SHP77 treated with DMSO at 0.1 percent for 48 hours (cell line): ENCODE measurements around the gene SDF4.

Source experiments
- DNase-seq: peaks from one replicate; lab custom pipeline; 2025; lab: John Stamatoyannopoulos, UW

Gene SDF4

GRCh38 chr1:1242461-1243265, 10.9 kb upstream of the SDF4 start:
- DNase-seq = no peak

GRCh38 chr1:1241588-1242219, 9.9 kb upstream of the SDF4 start:
- no peak for DNase-seq

GRCh38 chr1:1240822-1241587, 9.2 kb upstream of the SDF4 start:
- no peak for DNase-seq

DNA sequence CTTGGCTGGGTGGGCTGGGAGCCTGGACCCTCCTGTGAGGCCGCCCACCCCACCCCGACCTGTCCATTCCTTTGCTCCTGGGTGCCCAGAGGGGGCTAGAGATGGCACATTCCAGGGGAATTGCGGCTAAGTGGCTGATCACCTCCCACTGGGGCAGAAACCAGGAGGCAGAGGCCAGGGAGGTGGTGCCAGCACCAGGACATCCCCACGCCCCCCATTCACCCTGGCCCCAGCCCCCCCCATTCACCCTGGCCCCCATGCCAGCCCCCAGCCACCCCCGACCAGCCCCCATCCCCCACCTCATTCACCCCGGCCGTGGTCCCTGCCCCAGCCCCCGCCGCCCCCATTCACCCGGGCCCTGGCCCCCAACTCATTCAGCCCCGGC, 8.5 kb upstream of the SDF4 start:
- DNase-seq = no peak

DNA sequence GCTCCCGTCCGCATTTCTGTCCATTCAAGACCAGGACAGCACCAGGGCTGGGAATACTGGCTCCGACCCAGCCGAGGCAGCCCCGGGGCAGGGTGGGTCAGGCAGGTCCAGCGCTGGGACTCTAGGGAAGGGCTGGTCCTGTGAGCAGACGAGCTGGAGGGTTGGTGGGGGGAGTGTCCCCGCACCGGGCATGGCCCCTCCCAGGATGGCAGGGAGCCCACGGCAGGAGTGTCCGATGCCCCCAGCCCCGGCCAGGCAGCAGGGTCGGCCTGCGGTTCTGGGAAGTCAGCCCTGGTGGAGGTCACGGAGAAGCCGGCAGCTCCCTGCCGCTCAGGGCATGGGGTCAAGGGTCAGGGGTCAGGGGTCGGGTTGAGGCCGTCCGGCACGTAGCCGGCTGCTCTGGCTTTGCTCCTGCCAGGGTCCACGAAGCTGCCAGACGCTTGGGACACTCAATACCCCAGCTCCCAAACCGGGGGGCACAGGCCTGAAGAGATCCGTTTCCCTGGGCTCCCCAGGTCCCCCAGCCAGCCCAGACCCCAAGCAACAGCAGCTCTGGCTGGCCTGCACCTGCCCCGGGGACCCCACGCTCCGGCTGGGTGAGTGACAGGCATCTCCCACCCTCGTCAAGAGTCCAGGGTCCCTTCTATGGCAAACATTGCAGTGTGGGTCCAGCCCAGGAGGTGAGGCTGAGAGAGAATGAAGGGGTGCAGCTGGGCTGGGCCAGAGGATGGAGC, 8.0 kb upstream of the SDF4 start:
- no peak for DNase-seq

- DNase-seq = no peak
Measured at GRCh38 chr1:1239227-1239613, 7.4 kb upstream of the SDF4 start.

DNA sequence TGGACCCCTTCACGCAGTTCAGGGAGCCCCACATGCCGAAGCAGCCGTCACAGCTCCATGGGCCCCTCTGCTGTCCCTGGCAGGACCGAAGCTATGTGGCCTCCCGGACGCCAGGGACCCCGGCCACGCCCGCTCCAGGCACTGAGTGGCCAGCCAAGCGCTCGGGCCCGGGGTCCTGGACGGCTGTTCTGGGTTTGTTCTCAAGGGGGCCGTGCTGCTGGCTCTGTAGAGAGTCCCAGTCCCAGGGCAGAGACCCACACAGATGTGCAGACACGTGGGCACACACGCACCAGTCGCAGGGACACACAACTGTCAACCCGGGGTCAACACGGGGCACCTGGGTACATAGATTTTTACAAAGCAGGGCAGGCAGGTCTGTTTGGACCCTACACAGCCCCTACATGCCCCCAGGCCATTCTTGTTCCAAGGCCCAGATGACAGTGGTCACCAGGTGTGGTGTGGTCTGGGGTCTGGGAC, 6.9 kb upstream of the SDF4 start:
- no peak for DNase-seq

GRCh38 chr1:1237874-1238701, 6.3 kb upstream of the SDF4 start:
- no peak for DNase-seq

DNA sequence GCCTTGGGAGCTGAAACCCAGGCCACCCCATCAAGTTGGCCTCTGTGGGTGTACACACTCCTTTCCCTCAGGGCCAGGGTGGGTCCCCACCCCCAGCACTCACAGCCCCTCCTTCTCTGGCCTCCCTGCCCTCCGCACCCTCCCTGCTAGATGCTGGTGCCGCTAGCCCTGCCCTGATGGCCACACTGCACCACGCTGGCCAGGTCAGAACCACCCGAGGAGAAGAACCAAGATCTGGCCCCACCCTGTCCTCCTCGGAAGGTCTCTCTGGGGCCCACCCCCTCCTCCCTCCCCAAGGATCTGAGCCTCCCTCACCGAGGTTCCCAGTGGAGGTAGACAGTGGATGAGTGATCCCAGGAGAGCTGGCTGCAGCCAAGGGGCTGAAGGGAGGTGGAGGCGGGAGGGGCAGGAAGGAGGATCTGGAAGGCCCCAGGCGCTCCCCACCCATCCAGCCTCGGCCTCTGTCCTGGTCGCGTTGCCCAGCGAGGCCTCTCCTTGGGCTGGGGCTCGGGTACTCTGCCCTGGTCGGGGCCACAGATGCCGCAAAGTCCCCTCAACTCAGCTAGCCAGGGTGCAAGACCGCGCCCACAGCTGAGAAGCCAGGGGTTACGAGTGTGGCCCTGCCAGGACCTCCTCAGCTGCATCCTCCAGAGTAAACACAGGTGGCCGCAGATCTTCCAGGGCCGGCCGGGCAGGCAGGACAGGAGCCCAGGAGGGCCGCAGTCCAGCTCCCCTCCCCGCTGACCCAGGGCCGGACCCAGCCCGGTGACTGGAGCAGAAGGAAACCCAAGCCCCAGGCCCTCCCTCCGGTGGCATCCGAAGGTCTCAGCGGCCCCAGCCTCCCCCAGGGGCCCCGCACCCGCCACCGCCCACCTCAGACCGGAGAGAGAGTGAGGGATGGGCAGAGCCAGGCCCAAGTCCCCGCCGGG, 5.4 kb upstream of the SDF4 start:
- no peak for DNase-seq

- no peak for DNase-seq
Measured at GRCh38 chr1:1236176-1236763, 4.5 kb upstream of the SDF4 start.

DNA sequence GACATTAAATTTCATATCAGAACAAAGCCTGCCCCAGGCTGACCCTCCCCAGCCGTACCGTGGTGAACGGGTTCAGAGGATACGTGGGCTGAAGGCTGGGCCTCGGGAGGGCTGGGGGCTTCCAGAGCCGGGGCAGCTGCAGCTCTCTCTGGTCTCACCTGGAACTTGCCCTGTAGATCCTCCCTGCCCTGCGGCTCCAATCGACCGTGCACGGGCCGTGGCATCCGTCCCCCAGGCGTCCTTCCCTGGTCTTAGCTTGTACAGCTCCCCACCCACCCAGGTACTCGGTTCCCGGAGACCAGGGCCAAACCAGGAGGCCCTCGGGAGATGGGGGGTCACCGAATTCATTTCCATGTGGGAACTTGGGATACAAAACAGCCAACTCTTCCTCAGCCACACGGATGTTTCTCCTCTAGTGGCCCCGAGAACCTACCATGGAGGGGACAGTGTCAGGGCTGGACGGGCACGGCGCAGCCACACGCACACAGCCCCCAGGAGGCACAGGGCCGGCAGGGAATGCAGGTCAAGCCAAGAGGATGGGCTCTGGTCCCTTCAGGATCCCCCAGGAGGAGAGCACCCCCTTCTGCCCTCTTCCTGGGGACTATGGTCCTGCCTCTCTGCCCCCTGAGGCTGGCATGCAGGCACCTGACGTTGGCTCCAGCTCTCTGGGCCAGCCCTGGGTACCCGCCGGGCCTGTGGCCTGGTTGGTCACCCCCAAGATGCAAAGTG, 3.4 kb upstream of the SDF4 start:
- DNase-seq = no peak

DNA sequence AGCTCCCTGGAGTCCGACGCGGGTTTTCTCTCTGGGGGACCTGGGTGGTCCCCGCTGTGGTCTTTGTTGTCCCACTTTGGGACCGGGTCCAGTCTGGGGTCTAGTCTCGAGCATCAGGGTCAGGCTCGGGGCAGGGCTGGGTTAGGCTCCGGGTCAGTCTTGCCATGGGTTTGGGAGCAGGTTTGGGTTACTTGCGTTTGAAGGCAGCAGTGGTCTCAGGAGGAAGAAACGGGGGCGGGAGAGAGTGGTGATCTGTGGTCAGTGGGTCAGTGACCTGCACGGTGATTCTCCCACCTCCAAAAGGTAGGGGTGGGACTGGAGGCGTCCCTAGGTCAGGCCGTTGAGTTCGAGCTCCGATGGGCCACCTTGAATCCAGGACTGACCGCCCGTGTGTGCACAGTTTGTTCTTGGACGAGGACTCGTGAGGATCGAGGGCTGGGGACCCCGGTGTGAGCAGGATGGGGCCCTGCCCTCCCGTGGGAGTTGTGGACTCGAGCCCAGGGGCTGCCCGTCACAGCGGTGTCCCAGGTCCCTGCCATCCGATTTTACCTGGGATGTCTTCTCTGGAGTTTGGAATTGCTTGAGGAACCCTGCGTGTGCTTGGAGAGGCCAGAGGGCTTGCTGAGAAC, 2.5 kb upstream of the SDF4 start:
- DNase-seq = no peak

DNA sequence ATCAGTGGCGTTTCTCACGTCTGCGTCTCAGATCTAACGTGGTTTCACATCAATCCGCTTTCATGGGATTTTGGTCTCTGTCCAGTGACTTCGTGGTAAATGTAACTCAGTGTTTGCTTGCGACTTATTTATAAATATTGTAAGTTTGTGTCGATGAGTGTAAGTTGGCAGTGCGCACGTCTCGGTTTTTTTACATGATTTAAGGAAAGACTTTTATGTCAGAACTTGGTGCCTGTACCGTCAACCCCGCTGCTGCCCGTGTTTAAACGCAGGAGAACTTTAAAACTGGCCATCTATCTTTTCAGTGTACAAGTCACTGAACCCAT, 1.7 kb upstream of the SDF4 start:
- DNase-seq = no peak

- no peak for DNase-seq
Measured at GRCh38 chr1:1232796-1233566, 1.2 kb upstream of the SDF4 start.

GRCh38 chr1:1232208-1232795, 501 bp upstream of the SDF4 start, which contains the start of gene B3GALT6:
TSS of gene B3GALT6 (plus strand) at chr1:1232237. CDS start at chr1:1232279, 42 bp downstream.
- no peak for DNase-seq

- no peak for DNase-seq
Measured at GRCh38 chr1:1230656-1231399, 973 bp downstream of the SDF4 start.

DNA sequence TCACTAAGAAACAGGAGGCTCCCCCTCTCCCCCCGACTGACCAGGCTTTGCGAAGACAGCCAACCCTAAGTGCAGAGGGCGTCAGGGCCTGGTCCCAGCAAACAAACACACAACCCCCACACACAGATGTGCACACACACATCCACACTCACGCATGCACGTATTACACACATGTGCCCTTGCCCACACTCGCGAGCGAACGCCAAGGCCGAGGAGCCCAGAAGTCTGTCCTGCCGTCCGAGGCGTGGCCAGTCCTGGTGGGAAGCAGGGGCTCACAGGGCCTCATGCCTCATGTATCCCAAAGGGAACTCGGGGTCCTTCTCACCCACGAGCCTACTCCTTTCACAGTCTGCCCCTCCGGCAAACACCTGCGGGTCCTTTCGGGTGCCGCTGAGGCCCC, 2.0 kb downstream of the SDF4 start:
- no peak for DNase-seq
